HG03442 (cell line): Measurements from ENCODE around the gene TH.

Source experiments
- ATAC-seq: cut with Tn5 transposase; IDR thresholded peaks from one replicate; pipeline ENCODE4 v1.9.1; 2021; ENCODE audit warnings: mild to moderate bottlenecking, moderate library complexity; ENCODE audit not compliant: unreplicated experiment

The TH gene

GRCh38 chr11:2115308-2115707 lies 56.3 kb downstream of the TH start:
- no peak for ATAC-seq

- no peak for ATAC-seq
Measured at GRCh38 chr11:2114430-2115241, 57.0 kb downstream of the TH start.
